GM19395 (cell line): Measurements from ENCODE around the gene EML1.

Source experiments
- ATAC-seq: cut with Tn5 transposase; IDR thresholded peaks from one replicate; pipeline ENCODE4 v1.9.1; 2021; ENCODE audit warnings: mild to moderate bottlenecking, moderate library complexity; ENCODE audit not compliant: unreplicated experiment

The EML1 gene

GRCh38 chr14:99821519-99822508 is 28.6 kb downstream of the EML1 start:
- no peak for ATAC-seq

GRCh38 chr14:99822800-99823455 is 29.7 kb downstream of the EML1 start:
- ATAC-seq, result no peak

GRCh38 chr14:99824776-99825175 is 31.6 kb downstream of the EML1 start:
- ATAC-seq, result no peak

GRCh38 chr14:99829450-99829849 is 36.2 kb downstream of the EML1 start:
- no peak for ATAC-seq

GRCh38 chr14:99831303-99831702 is 38.1 kb downstream of the EML1 start:
- no peak for ATAC-seq

GRCh38 chr14:99831903-99832685 is 38.9 kb downstream of the EML1 start:
- ATAC-seq, result no peak

GRCh38 chr14:99837822-99838221 is 44.6 kb downstream of the EML1 start:
- ATAC-seq, result no peak

GRCh38 chr14:99838639-99839134 is 45.5 kb downstream of the EML1 start:
- ATAC-seq, result no peak

- ATAC-seq, result no peak
Measured at GRCh38 chr14:99839696-99840095, 46.5 kb downstream of the EML1 start.

- no peak for ATAC-seq
Measured at GRCh38 chr14:99840265-99840664, 47.1 kb downstream of the EML1 start.

- no peak for ATAC-seq
Measured at GRCh38 chr14:99840774-99841305, 47.6 kb downstream of the EML1 start.

- no peak for ATAC-seq
Measured at GRCh38 chr14:99841436-99842071, 48.3 kb downstream of the EML1 start.

GRCh38 chr14:99842141-99842540 is 48.9 kb downstream of the EML1 start:
- no peak for ATAC-seq

- no peak for ATAC-seq
Measured at GRCh38 chr14:99846808-99847207, 53.6 kb downstream of the EML1 start.

GRCh38 chr14:99850709-99851108 is 57.5 kb downstream of the EML1 start:
- ATAC-seq, result no peak

- ATAC-seq, result no peak
Measured at GRCh38 chr14:99852578-99852977, 59.4 kb downstream of the EML1 start.

GRCh38 chr14:99853206-99853605 is 60.0 kb downstream of the EML1 start:
- ATAC-seq, result no peak

GRCh38 chr14:99854831-99855230 is 61.6 kb downstream of the EML1 start:
- no peak for ATAC-seq

- no peak for ATAC-seq
Measured at GRCh38 chr14:99855271-99855670, 62.1 kb downstream of the EML1 start.

GRCh38 chr14:99857551-99857950 is 64.3 kb downstream of the EML1 start:
- ATAC-seq, result no peak
